Esophagus muscularis mucosa (tissue), 4 donors: Measurements from ENCODE around the gene RERE. TPM values are rescaled to one million over a fixed set of nuclear protein-coding genes. Genes with fewer than 3 reads are reported as not detected.

Experiments used
- DNase-seq: peaks from one replicate; pipeline ENCODE4 v3.0.0-alpha.2; 2017; ENCODE audit errors: extremely low spot score
- H3K27ac ChIP-seq, 4 donors: fragments of 200-600 bp; sonication (generic); replicated peaks in 1 of 4; 1 replicate in 3 of 4; 2 replicates in 1 of 4; pipeline ENCODE4 v1.5.1; 2016 to 2019; ENCODE audit warnings: mild to moderate bottlenecking in 1 of 4
- H3K27me3 ChIP-seq, 4 donors: fragments of 200-600 bp; sonication (generic); one replicate each; pipeline versions ENCODE4 v1.5.1 to v1.6.0; 2016 to 2019
- H3K36me3 ChIP-seq, 4 donors: fragments of 200-600 bp; sonication (generic); one replicate each; pipeline ENCODE4 v1.5.1; 2016 to 2019
- H3K4me1 ChIP-seq, 4 donors: fragments of 200-600 bp; sonication (generic); one replicate each; pipeline ENCODE4 v1.5.1; 2016 to 2019
- H3K4me3 ChIP-seq, 4 donors: fragments of 200-600 bp; sonication (generic); 1 replicate in 2 of 4; 2 replicates in 2 of 4; pipeline ENCODE4 v1.5.1; 2016 to 2019; ENCODE audit warnings: mild to moderate bottlenecking in 4 of 4, moderate library complexity in 1 of 4
- H3K9me3 ChIP-seq, 4 donors: fragments of 200-600 bp; sonication (generic); 1 replicate in 3 of 4; 2 replicates in 1 of 4; pipeline ENCODE4 v1.5.1; 2016 to 2019
- CTCF ChIP-seq, 3 experiments: fragments of 200-600 bp in 2 of 3; fragments of 450-650 bp in 1 of 3; sonication (generic) in 2 of 3; IDR thresholded peaks; one replicate each; pipeline ENCODE4 v1.5.1; 2017 to 2019; ENCODE audit warnings: antibody characterized with exemption in 3 of 3, mild to moderate bottlenecking in 2 of 3, moderate library complexity in 1 of 3
- EP300 ChIP-seq: sonication (generic); formaldehyde crosslinking; IDR thresholded peaks from one replicate; pipeline ENCODE4 v1.6.1; 2017; ENCODE audit warnings: antibody characterized with exemption
- POLR2A ChIP-seq: fragments of 450-650 bp; IDR thresholded peaks from one replicate; pipeline ENCODE4 v1.6.1; 2017; ENCODE audit warnings: antibody characterized with exemption, moderate library complexity, mild to moderate bottlenecking, low read depth
- POLR2AphosphoS5 ChIP-seq, 2 donors: sonication (generic); formaldehyde crosslinking; IDR thresholded peaks; one replicate each; pipeline ENCODE4 v1.6.1; 2017; ENCODE audit warnings: antibody characterized with exemption in 2 of 2
- WGBS: methylation state at CpG from one replicate; pipeline ENCODE4 v1.1.5; 2018; 5-methylcytosine and 5-hydroxymethylcytosine counted together
- intact Hi-C: fragments of 100-400 bp; cut with DNase I; formaldehyde crosslinking; loops from one replicate; pipeline ENCODE4 v1.15.1; 2023
- total RNA-seq, 4 donors: library from RNA; depleted of rRNA; stranded (reverse); fragments of >200 nt; gene quantifications; one replicate each; pipeline versions ENCODE4 v1.1.0 to v1.2.1, GENCODE V29; 2016

Gene RERE
- total RNA-seq, 4 donors from 2014 or later = 133 to 212 (median 168) TPM

GRCh38 chr1:8602471-8603219, 214.8 kb downstream of the RERE start:
- Histone ChIP-seq H3K4me3 (no peak overlapping the region), H3K4me1 (peaks cover 25 to 30% (median 28%) of the 10 kb centered on the region in 4 donors), H3K27me3 (no peaks in the 10 kb centered on the region), H3K27ac (no peak overlapping the region), H3K36me3 (no peaks in the 10 kb centered on the region), H3K9me3 (no peaks in the 10 kb centered on the region)
- WGBS = 68% methylated on average over 5 of the region's 5 CpGs
- intact Hi-C loops = no loop called here
- DNase-seq = no peak
- TF ChIP-seq EP300 = no peak

DNA sequence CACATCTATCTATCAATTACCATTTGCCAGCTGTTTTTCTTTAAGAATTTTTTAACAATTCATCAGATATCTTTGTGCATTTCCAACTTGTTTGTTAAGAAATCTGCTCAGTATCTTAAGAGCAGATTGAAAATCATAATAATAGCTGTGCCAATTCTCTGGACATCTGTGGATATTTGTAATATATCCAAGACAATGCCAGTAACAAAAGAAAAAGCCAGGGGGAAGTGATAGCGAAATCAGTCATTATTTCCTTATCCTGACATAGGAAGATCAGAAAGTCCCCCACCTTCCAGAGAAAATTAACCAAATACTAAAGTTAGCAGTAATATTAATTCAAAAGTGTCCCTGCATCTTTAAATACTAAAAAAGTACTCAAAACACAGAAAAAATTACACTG, 217.1 kb downstream of the RERE start:
- DNase-seq = no peak
- Histone ChIP-seq H3K9me3 (no peaks in the 10 kb centered on the region), H3K36me3 (no peaks in the 10 kb centered on the region), H3K27me3 (no peaks in the 10 kb centered on the region), H3K4me1 (peaks cover 37 to 52% (median 50%) of the 10 kb centered on the region in 4 donors), H3K4me3 (no peak overlapping the region), H3K27ac (peak overlapping the region in 1 of 4 donors; percentile 9)
- 79% methylated on average over 1 of the region's 1 CpG for WGBS
- intact Hi-C loops = no loop called here
- TF ChIP-seq POLR2A (no peak), EP300 (no peak), CTCF (IDR thresholded peaks at IDR 0.05) (no peak), POLR2AphosphoS5 (IDR thresholded peaks at IDR 0.05) (no peak)

GRCh38 chr1:8599646-8600212, 217.7 kb downstream of the RERE start:
- DNase-seq = no peak
- Histone ChIP-seq H3K36me3 (no peaks in the 10 kb centered on the region), H3K27me3 (no peaks in the 10 kb centered on the region), H3K27ac (peak overlapping the region in 3 of 4 donors; percentile 9 to 59 (median 59)), H3K4me1 (peaks cover 37 to 54% (median 51%) of the 10 kb centered on the region in 4 donors), H3K4me3 (no peak overlapping the region), H3K9me3 (no peaks in the 10 kb centered on the region)
- intact Hi-C loops = no loop called here
- TF ChIP-seq CTCF (IDR thresholded peaks at IDR 0.05) = no peak
- TF ChIP-seq EP300 = no peak
- no peak for TF ChIP-seq POLR2A
- TF ChIP-seq POLR2AphosphoS5 (IDR thresholded peaks at IDR 0.05) = no peak
- 88% methylated on average over 6 of the region's 6 CpGs for WGBS

DNA sequence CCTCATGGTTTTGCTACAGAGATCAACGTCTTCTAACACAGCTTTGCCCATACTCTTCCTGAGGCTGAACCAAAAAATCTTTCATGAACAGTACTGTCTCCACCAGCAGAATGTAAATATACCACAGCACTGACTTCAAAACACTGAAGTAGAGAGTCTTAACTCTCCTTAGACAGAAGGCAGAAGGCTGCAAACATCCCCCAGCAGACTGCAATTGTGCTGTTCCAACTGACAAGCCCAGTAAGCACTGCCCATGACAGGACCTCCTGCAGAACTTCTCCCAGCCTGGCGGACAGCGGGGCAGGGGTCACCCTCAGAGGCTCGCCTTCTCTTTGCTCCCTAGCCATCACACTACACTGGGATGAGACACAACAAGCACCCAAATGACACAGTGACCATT, 218.7 kb downstream of the RERE start:
- Histone ChIP-seq H3K27me3 (no peaks in the 10 kb centered on the region), H3K9me3 (no peaks in the 10 kb centered on the region), H3K4me1 (peaks cover 37 to 56% (median 52%) of the 10 kb centered on the region in 4 donors), H3K27ac (peak overlapping the region; percentile 59 to 75 (median 60)), H3K36me3 (no peaks in the 10 kb centered on the region), H3K4me3 (no peak overlapping the region)
- DNase-seq = no peak
- TF ChIP-seq POLR2AphosphoS5 (IDR thresholded peaks at IDR 0.05) (peak in 1 of 2 donors; percentile 8), POLR2A (no peak)
- intact Hi-C loops = no loop called here
- 55% methylated on average over 4 of the region's 4 CpGs for WGBS

GRCh38 chr1:8598060-8598724, 219.2 kb downstream of the RERE start:
- 49% methylated on average over 12 of the region's 15 CpGs for WGBS
- no peak for DNase-seq
- H3K4me3 ChIP-seq = peak overlapping the region; percentile 6 to 32 (median 31)

More at GRCh38 chr1:8598060-8598724, 219.2 kb downstream of the RERE start:
- no peak for TF ChIP-seq POLR2A
- peak in 1 of 2 donors; percentile 29 for TF ChIP-seq POLR2AphosphoS5 (IDR thresholded peaks at IDR 0.05)
- peak; percentile 30 to 61 (median 39) for TF ChIP-seq CTCF (IDR thresholded peaks at IDR 0.05)
- no peak for TF ChIP-seq EP300
- H3K4me1 ChIP-seq = peaks cover 37 to 56% (median 52%) of the 10 kb centered on the region in 4 donors
- intact Hi-C loops = no loop called here
- no peaks in the 10 kb centered on the region for H3K27me3 ChIP-seq
- no peaks in the 10 kb centered on the region for H3K9me3 ChIP-seq
- H3K36me3 ChIP-seq = no peaks in the 10 kb centered on the region
- H3K27ac ChIP-seq = peak overlapping the region; percentile 59 to 75 (median 60)
